HL-60/S4 (cell line): Measurements from ENCODE around the gene RPAP3.
"Not testable (repeated sequence)": the region's sequence is repeated elsewhere in the genome, so short reads cannot be mapped to it uniquely, and the experiment has no call there.

ENCODE experiments used
- in situ Hi-C: fragments of 300-500 bp; cut with MboI; formaldehyde crosslinking; loops from 2 replicates; pipeline ENCODE4 v1.14.3; 2022; ENCODE audit warnings: low sequenced_read_pairs

Gene RPAP3

GRCh38 chr12:47689215-47689614 is 16.6 kb downstream of the RPAP3 start:
- in situ Hi-C loops, result no loop called here

- in situ Hi-C loops, result no loop called here
These were observed 18.2 kb downstream of the RPAP3 start for GRCh38 chr12:47687636-47688035.

- in situ Hi-C loops, result no loop called here
These were observed 19.1 kb downstream of the RPAP3 start for GRCh38 chr12:47686645-47687240.

GRCh38 chr12:47679785-47680184 is 26.0 kb downstream of the RPAP3 start:
- in situ Hi-C loops, result no loop called here

- in situ Hi-C loops, result no loop called here
These were observed 33.8 kb downstream of the RPAP3 start for GRCh38 chr12:47672068-47672467.

GRCh38 chr12:47667935-47668334 is 37.9 kb downstream of the RPAP3 start:
- in situ Hi-C loops, result not testable (repeated sequence)

GRCh38 chr12:47652521-47653234 is 53.2 kb downstream of the RPAP3 start:
- in situ Hi-C loops, result no loop called here

GRCh38 chr12:47651368-47652254 is 54.2 kb downstream of the RPAP3 start:
- in situ Hi-C loops, result no loop called here

- in situ Hi-C loops, result no loop called here
These were observed 55.4 kb downstream of the RPAP3 start for GRCh38 chr12:47650469-47650868.

GRCh38 chr12:47649381-47649780 is 56.4 kb downstream of the RPAP3 start:
- in situ Hi-C loops, result loop anchor here (10.0 kb wide), 1 partner anchor 125 kb away; the partner anchor contains the start of gene SLC48A1

GRCh38 chr12:47648056-47648579 is 57.7 kb downstream of the RPAP3 start:
- in situ Hi-C loops, result loop anchor here (10.0 kb wide), 1 partner anchor 127 kb away; the partner anchor contains the start of gene SLC48A1

- in situ Hi-C loops, result loop anchor here (10.0 kb wide), 1 partner anchor 132 kb away; the partner anchor contains the start of gene SLC48A1
These were observed 63.5 kb downstream of the RPAP3 start for GRCh38 chr12:47642310-47642709.

- in situ Hi-C loops, result no loop called here
These were observed 68.7 kb downstream of the RPAP3 start for GRCh38 chr12:47636908-47637780.

GRCh38 chr12:47635770-47636169 is 70.1 kb downstream of the RPAP3 start:
- in situ Hi-C loops, result not testable (repeated sequence)

GRCh38 chr12:47634127-47634526 is 71.7 kb downstream of the RPAP3 start:
- in situ Hi-C loops, result no loop called here

GRCh38 chr12:47621960-47622359 is 83.9 kb downstream of the RPAP3 start:
- in situ Hi-C loops, result no loop called here

GRCh38 chr12:47617476-47617875 is 88.4 kb downstream of the RPAP3 start:
- in situ Hi-C loops, result no loop called here

GRCh38 chr12:47616440-47616839 is 89.4 kb downstream of the RPAP3 start:
- in situ Hi-C loops, result no loop called here

GRCh38 chr12:47615711-47616110 is 90.1 kb downstream of the RPAP3 start:
- in situ Hi-C loops, result no loop called here

- in situ Hi-C loops, result no loop called here
These were observed 91.3 kb downstream of the RPAP3 start for GRCh38 chr12:47614521-47614920.
